Testis (tissue), 2 donors: Measurements from ENCODE around the gene SPPL2B.

Experiments used
- POLR2A ChIP-seq: fragments of 450-650 bp; IDR thresholded peaks from one replicate; pipeline ENCODE4 v1.6.1; 2017; ENCODE audit warnings: antibody characterized with exemption, mild to moderate bottlenecking, moderate library complexity
- TF ChIP-seq, protein P1 (sequence below), 3 experiments: fragments of 450-650 bp in 2 of 3; fragments of 200-600 bp in 1 of 3; sonication (generic) in 1 of 3; IDR thresholded peaks; one replicate each; pipeline ENCODE4 v1.5.1; 2016 to 2019; ENCODE audit warnings: antibody characterized with exemption in 3 of 3, mild to moderate bottlenecking in 2 of 3, moderate library complexity in 1 of 3

DNA sequence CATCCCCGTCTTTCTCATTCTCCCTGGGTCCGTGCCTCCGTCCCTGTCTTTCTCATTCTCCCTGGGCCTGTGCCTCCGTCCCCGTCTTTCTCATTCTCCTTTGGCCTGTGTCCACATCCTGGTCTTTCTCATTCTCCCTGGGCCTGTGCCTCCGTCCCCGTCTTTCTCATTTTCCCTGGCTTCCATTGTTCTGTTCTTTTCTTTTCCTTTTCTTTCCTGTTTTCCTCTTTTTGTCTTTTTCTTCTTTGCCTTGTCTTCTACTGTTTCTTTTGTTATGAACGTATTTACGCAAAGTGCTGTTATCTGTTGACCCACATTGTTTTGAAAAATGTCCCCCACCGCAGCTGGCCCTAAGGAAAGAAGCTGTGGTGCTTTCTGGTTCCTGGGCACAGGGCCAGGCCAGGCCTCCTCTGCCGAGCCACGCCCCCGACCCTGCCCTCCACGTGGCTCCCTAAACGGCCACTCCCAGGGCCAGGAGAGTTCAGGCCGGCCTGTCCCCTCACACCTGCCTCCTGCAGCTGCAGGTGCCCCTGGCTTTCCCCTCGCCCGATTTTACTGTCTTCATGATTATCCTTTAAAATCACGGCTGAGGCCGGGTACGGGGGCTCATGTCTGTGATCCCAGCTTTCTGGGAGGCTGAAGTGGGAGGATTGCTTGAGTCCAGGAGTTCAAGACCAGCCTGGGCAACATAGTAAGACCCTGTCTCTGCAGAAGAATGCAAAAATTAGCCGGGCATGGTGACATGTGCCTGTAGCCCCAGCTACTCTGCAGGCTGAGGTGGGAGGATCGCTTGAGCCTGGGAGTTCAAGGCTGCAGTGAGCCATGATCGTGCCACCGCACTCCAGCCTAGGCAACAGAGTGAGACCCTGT, 17.5 kb downstream of the SPPL2B start:
- TF ChIP-seq, protein P1, sequence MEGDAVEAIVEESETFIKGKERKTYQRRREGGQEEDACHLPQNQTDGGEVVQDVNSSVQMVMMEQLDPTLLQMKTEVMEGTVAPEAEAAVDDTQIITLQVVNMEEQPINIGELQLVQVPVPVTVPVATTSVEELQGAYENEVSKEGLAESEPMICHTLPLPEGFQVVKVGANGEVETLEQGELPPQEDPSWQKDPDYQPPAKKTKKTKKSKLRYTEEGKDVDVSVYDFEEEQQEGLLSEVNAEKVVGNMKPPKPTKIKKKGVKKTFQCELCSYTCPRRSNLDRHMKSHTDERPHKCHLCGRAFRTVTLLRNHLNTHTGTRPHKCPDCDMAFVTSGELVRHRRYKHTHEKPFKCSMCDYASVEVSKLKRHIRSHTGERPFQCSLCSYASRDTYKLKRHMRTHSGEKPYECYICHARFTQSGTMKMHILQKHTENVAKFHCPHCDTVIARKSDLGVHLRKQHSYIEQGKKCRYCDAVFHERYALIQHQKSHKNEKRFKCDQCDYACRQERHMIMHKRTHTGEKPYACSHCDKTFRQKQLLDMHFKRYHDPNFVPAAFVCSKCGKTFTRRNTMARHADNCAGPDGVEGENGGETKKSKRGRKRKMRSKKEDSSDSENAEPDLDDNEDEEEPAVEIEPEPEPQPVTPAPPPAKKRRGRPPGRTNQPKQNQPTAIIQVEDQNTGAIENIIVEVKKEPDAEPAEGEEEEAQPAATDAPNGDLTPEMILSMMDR (IDR thresholded peaks at IDR 0.05): no peak
- no peak for TF ChIP-seq POLR2A
